SH-SY5Y (cell line): ENCODE results near the gene GRIN3B.

Experiments
- GATA2 ChIP-seq: IDR thresholded peaks from 2 replicates; pipeline ENCODE4 v1.6.1; 2011; ENCODE audit warnings: mild to moderate bottlenecking, low read depth, low read length
- GATA3 ChIP-seq: IDR thresholded peaks from 2 replicates; pipeline ENCODE4 v1.6.1; 2011; ENCODE audit warnings: low read depth, mild to moderate bottlenecking, low read length, moderate library complexity

- TF ChIP-seq GATA2 (no peak), GATA3 (no peak)
Observed at GRCh38 chr19:989381-990081, 10.7 kb upstream of the GRIN3B start.
